Ishikawa (cell line): Measurements from ENCODE around the gene PNLIPRP2.

Source experiments
- CEBPB ChIP-seq: IDR thresholded peaks from 2 replicates; pipeline ENCODE4 v1.6.1; 2012
- CREB1 ChIP-seq: IDR thresholded peaks from 2 replicates; pipeline ENCODE4 v1.6.1; 2012; ENCODE audit warnings: low read depth
- EGR1 ChIP-seq: IDR thresholded peaks from 2 replicates; pipeline ENCODE4 v1.6.1; 2012
- EP300 ChIP-seq: IDR thresholded peaks from 2 replicates; pipeline ENCODE4 v1.6.1; 2012; ENCODE audit warnings: borderline replicate concordance
- FOXM1 ChIP-seq: IDR thresholded peaks from 2 replicates; pipeline ENCODE4 v1.6.1; 2012; ENCODE audit warnings: low read depth, borderline replicate concordance
- NFIC ChIP-seq: IDR thresholded peaks from 2 replicates; pipeline ENCODE4 v1.6.1; 2012
- RAD21 ChIP-seq: IDR thresholded peaks from 2 replicates; pipeline ENCODE4 v1.6.1; 2012; ENCODE audit warnings: low read depth
- TAF1 ChIP-seq: IDR thresholded peaks from 2 replicates; pipeline ENCODE4 v1.6.1; 2012; ENCODE audit warnings: low read depth, mild to moderate bottlenecking
- TCF12 ChIP-seq: IDR thresholded peaks from 2 replicates; pipeline ENCODE4 v1.6.1; 2012; ENCODE audit warnings: low read depth
- TEAD4 ChIP-seq: IDR thresholded peaks from 2 replicates; pipeline ENCODE4 v1.6.1; 2012
- USF1 ChIP-seq: IDR thresholded peaks from 2 replicates; pipeline ENCODE4 v1.6.1; 2012
- YY1 ChIP-seq: IDR thresholded peaks from 2 replicates; pipeline ENCODE4 v1.6.1; 2012; ENCODE audit warnings: low read depth
- ZBTB7A ChIP-seq: IDR thresholded peaks from 2 replicates; pipeline ENCODE4 v1.6.1; 2012; ENCODE audit warnings: low read depth
- TF ChIP-seq, protein P1 (sequence below): IDR thresholded peaks from 2 replicates; pipeline ENCODE4 v1.6.1; 2012; ENCODE audit warnings: low read depth, mild to moderate bottlenecking
- TF ChIP-seq, protein P2 (sequence below): IDR thresholded peaks from 2 replicates; pipeline ENCODE4 v1.6.1; 2012

PNLIPRP2 gene

GRCh38 chr10:116688741-116689495, 68.2 kb downstream of the PNLIPRP2 start:
- TF ChIP-seq TCF12, result no peak

- TF ChIP-seq, protein P1, sequence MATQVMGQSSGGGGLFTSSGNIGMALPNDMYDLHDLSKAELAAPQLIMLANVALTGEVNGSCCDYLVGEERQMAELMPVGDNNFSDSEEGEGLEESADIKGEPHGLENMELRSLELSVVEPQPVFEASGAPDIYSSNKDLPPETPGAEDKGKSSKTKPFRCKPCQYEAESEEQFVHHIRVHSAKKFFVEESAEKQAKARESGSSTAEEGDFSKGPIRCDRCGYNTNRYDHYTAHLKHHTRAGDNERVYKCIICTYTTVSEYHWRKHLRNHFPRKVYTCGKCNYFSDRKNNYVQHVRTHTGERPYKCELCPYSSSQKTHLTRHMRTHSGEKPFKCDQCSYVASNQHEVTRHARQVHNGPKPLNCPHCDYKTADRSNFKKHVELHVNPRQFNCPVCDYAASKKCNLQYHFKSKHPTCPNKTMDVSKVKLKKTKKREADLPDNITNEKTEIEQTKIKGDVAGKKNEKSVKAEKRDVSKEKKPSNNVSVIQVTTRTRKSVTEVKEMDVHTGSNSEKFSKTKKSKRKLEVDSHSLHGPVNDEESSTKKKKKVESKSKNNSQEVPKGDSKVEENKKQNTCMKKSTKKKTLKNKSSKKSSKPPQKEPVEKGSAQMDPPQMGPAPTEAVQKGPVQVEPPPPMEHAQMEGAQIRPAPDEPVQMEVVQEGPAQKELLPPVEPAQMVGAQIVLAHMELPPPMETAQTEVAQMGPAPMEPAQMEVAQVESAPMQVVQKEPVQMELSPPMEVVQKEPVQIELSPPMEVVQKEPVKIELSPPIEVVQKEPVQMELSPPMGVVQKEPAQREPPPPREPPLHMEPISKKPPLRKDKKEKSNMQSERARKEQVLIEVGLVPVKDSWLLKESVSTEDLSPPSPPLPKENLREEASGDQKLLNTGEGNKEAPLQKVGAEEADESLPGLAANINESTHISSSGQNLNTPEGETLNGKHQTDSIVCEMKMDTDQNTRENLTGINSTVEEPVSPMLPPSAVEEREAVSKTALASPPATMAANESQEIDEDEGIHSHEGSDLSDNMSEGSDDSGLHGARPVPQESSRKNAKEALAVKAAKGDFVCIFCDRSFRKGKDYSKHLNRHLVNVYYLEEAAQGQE, result no peak
- TF ChIP-seq NFIC, result no peak
- no peak for TF ChIP-seq TEAD4
- no peak for TF ChIP-seq USF1
- no peak for TF ChIP-seq RAD21
- TF ChIP-seq, protein P2, sequence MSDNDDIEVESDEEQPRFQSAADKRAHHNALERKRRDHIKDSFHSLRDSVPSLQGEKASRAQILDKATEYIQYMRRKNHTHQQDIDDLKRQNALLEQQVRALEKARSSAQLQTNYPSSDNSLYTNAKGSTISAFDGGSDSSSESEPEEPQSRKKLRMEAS, result no peak
- TF ChIP-seq CREB1, result no peak
- no peak for TF ChIP-seq ZBTB7A
- no peak for TF ChIP-seq TAF1
- no peak for TF ChIP-seq FOXM1
- no peak for TF ChIP-seq TCF12
- no peak for TF ChIP-seq EGR1
- no peak for TF ChIP-seq YY1
- TF ChIP-seq CEBPB, result no peak
Observed at GRCh38 chr10:116689744-116690143, 69.0 kb downstream of the PNLIPRP2 start.

- TF ChIP-seq EGR1 (no peak), EP300 (no peak), USF1 (no peak), TAF1 (no peak)
Observed at GRCh38 chr10:116690356-116691322, 69.9 kb downstream of the PNLIPRP2 start.

DNA sequence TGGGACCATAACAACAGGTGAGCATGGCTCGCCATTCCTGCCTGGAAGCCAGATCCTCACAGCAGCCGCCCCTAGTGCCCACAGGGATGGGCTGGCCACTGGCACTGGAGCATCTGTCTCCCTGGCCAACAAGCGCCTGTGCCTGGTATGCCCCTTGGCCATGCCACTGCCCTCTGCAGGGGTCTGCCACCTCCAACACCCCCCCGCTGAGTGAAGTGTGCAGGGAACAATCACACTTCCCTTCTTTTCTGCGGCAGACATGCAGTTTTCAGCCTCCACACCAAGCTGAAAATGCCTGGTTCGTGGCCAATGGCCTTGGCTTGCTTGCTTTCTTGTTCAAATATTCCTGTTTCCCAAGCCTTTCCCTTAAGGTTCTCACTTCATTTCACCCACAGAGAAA, 70.9 kb downstream of the PNLIPRP2 start:
- TF ChIP-seq EGR1 (no peak), TCF12 (no peak), CEBPB (no peak), CREB1 (no peak), RAD21 (no peak), TEAD4 (no peak), ZBTB7A (no peak), EP300 (no peak), NFIC (no peak), YY1 (no peak), TAF1 (no peak), USF1 (no peak), FOXM1 (no peak)
- TF ChIP-seq, protein P1, result no peak
- TF ChIP-seq, protein P2, result no peak

DNA sequence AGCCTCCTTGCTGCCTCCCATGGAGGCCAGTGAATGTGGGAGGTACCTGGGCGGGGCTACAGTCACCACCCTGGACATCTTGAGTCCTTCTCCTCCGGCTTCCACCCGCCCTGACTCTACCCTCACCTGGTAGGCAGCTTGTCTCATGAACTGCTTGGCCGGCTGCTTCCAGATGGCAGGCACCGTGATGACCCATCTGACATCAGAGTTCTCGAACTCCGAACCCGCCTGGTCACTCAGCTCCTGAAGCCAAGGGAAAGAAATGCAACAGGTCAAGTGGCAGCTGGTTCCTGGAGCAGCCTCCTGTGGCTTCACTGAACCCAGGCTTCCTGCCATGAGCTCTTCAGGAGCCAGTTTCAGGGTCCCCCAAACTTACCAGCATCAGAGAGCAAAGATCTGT, 71.5 kb downstream of the PNLIPRP2 start:
- TF ChIP-seq RAD21, result no peak
- no peak for TF ChIP-seq FOXM1
- TF ChIP-seq TCF12, result no peak
- TF ChIP-seq TAF1, result no peak
- no peak for TF ChIP-seq CEBPB
- no peak for TF ChIP-seq EP300
- TF ChIP-seq TEAD4, result no peak
- TF ChIP-seq USF1, result no peak
- TF ChIP-seq CREB1, result no peak
- TF ChIP-seq, protein P2, result no peak
- no peak for TF ChIP-seq YY1
